PC-9 (cell line): ENCODE results near the gene ZNF365. TPM values are rescaled to one million over a fixed set of nuclear protein-coding genes. Genes with fewer than 3 reads are reported as not detected.

Source experiments
- BruUV-seq: library from RNA; stranded (reverse); fragments of 400-500 nt; replicated peaks from 2 replicates; lab custom pipeline; 2021; lab: Mats Ljungman, UMichigan
- CTCF ChIA-PET: fragments of 300-600 bp; sonication (Branson Sonifier 250); formaldehyde crosslinking; loops from one replicate; lab custom pipeline; 2022; ENCODE audit warnings: antibody characterized with exemption; lab: Charles Lee
- POLR2A ChIA-PET: fragments of 300-600 bp; sonication (Branson Sonifier 250); formaldehyde crosslinking; loops from one replicate; lab custom pipeline; 2022; ENCODE audit warnings: antibody characterized with exemption; ENCODE audit not compliant: unreplicated experiment; lab: Charles Lee
- DNase-seq, 2 experiments: peaks; one replicate each; pipeline versions ENCODE4 v3.0.0 to v3.0.0-alpha.2; 2015 to 2022; ENCODE audit warnings: mixed read lengths in 1 of 2
- H2AFZ ChIP-seq: fragments of 200-600 bp; sonication (generic); 2 replicates; pipeline ENCODE4 v1.8.1; 2017; ENCODE audit warnings: antibody characterized with exemption
- H3F3A ChIP-seq: fragments of 200-600 bp; sonication (generic); 2 replicates; pipeline ENCODE4 v1.8.1; 2017; ENCODE audit warnings: antibody characterized with exemption, mild to moderate bottlenecking, low read depth; ENCODE audit not compliant: insufficient read depth
- H3K27ac ChIP-seq: fragments of 200-600 bp; sonication (generic); 2 replicates; pipeline ENCODE4 v1.6.1; 2016; ENCODE audit warnings: mixed run types
- H3K27me3 ChIP-seq: fragments of 200-600 bp; sonication (generic); 2 replicates; pipeline ENCODE4 v1.6.1; 2016; ENCODE audit warnings: low read depth, mixed run types; ENCODE audit not compliant: insufficient read depth
- H3K36me3 ChIP-seq: fragments of 200-600 bp; sonication (generic); 2 replicates; pipeline ENCODE4 v1.6.1; 2016; ENCODE audit warnings: low read depth, mixed run types
- H3K4me1 ChIP-seq: fragments of 200-600 bp; sonication (generic); replicated peaks from 2 replicates; pipeline ENCODE4 v1.6.1; 2016; ENCODE audit warnings: mixed run types; ENCODE audit not compliant: insufficient read depth
- H3K4me2 ChIP-seq: fragments of 200-600 bp; sonication (generic); 2 replicates; pipeline ENCODE4 v1.6.1; 2017; ENCODE audit warnings: mixed run types
- H3K4me3 ChIP-seq: fragments of 200-600 bp; sonication (generic); 2 replicates; pipeline ENCODE4 v1.6.1; 2016; ENCODE audit warnings: mixed run types
- H3K79me2 ChIP-seq: fragments of 200-600 bp; sonication (generic); 2 replicates; pipeline ENCODE4 v1.6.1; 2017; ENCODE audit warnings: low read depth, mixed run types
- H3K9me2 ChIP-seq: fragments of 200-600 bp; sonication (generic); 2 replicates; pipeline ENCODE4 v1.8.1; 2017; ENCODE audit warnings: mild to moderate bottlenecking; ENCODE audit not compliant: insufficient read depth
- H3K9me3 ChIP-seq: fragments of 200-600 bp; sonication (generic); 2 replicates; pipeline ENCODE4 v1.8.1; 2016; ENCODE audit warnings: low read depth; ENCODE audit not compliant: insufficient read depth
- H4K20me1 ChIP-seq: fragments of 200-600 bp; sonication (generic); 2 replicates; pipeline ENCODE4 v1.8.1; 2017; ENCODE audit not compliant: insufficient read depth
- CTCF ChIP-seq: fragments of 200-600 bp; sonication (generic); conservative IDR thresholded peaks from 2 replicates; pipeline ENCODE4 v1.6.1; 2017; ENCODE audit warnings: mixed run types, antibody characterized with exemption, mild to moderate bottlenecking, moderate library complexity
- EZH2 ChIP-seq: fragments of 200-600 bp; sonication (generic); IDR thresholded peaks from 2 replicates; pipeline ENCODE4 v1.8.0; 2017; ENCODE audit warnings: antibody characterized with exemption, low read depth
- intact Hi-C: fragments of 100-400 bp; cut with micrococcal nuclease; formaldehyde crosslinking; loops from one replicate; pipeline ENCODE4 v1.10.0; 2022; ENCODE audit not compliant: unreplicated experiment
- total RNA-seq: library from RNA; stranded (reverse); gene quantifications from 2 replicates; pipeline ENCODE4 v1.2.3, GENCODE V29; 2021

ZNF365 gene
- total RNA-seq, 1 experiment from 2014 or later = 1.8 TPM

GRCh38 chr10:62388328-62388727 lies 14.2 kb downstream of the ZNF365 start:
- intact Hi-C loops = loop anchor here (10.0 kb wide), 1 partner anchor 604 kb away; no protein-coding TSS in a partner anchor
- Histone ChIP-seq H3K9me2 (no peaks in the 10 kb centered on the region), H3K4me3 (no peak overlapping the region), H3K4me1 (peaks cover 28% of the 10 kb centered on the region), H2AFZ (no peak overlapping the region), H3K27me3 (no peaks in the 10 kb centered on the region), H3K27ac (no peak overlapping the region), H3K36me3 (no peaks in the 10 kb centered on the region), H3K9me3 (peaks cover 18% of the 10 kb centered on the region; the same call in 1 of the 2 replicates), H4K20me1 (no peaks in the 10 kb centered on the region), H3F3A (peaks cover 19% of the 10 kb centered on the region), H3K4me2 (no peak overlapping the region), H3K79me2 (no peaks in the 10 kb centered on the region)
- ChIA-PET CTCF (no interaction called here), POLR2A (no interaction called here)
- TF ChIP-seq CTCF (no peak), EZH2 (no peak)
- BruUV-seq = no TSS peak
- no peak for DNase-seq

GRCh38 chr10:62390497-62391176 lies 16.5 kb downstream of the ZNF365 start:
- H3K4me2 ChIP-seq = no peak overlapping the region
- intact Hi-C loops = no loop called here
- H3K4me3 ChIP-seq = no peak overlapping the region
- no TSS peak for BruUV-seq
- peaks cover 7% of the 10 kb centered on the region; the same call in 1 of the 2 replicates for H3K4me1 ChIP-seq
- no peaks in the 10 kb centered on the region for H4K20me1 ChIP-seq
- H3K27ac ChIP-seq = no peak overlapping the region
- no peak overlapping the region for H2AFZ ChIP-seq
- peaks cover 18% of the 10 kb centered on the region; the same call in 1 of the 2 replicates for H3K9me3 ChIP-seq
- H3K79me2 ChIP-seq = no peaks in the 10 kb centered on the region
- ChIA-PET POLR2A (no interaction called here), CTCF (no interaction called here)
- TF ChIP-seq CTCF = no peak
- TF ChIP-seq EZH2 = no peak
- no peaks in the 10 kb centered on the region for H3K9me2 ChIP-seq
- no peaks in the 10 kb centered on the region for H3K27me3 ChIP-seq
- no peak for DNase-seq
- H3F3A ChIP-seq = no peaks in the 10 kb centered on the region
- H3K36me3 ChIP-seq = no peaks in the 10 kb centered on the region

GRCh38 chr10:62393237-62393636 lies 19.1 kb downstream of the ZNF365 start:
- no peak overlapping the region for H3K4me3 ChIP-seq
- intact Hi-C loops = no loop called here
- H3K4me2 ChIP-seq = no peak overlapping the region
- no peaks in the 10 kb centered on the region for H3K36me3 ChIP-seq
- no TSS peak for BruUV-seq
- no peak overlapping the region for H2AFZ ChIP-seq
- no peaks in the 10 kb centered on the region for H4K20me1 ChIP-seq
- CTCF ChIA-PET = no interaction called here
- no peaks in the 10 kb centered on the region for H3K79me2 ChIP-seq
- no peaks in the 10 kb centered on the region for H3K27me3 ChIP-seq
- POLR2A ChIA-PET = no interaction called here
- TF ChIP-seq CTCF (no peak), EZH2 (no peak)
- H3K4me1 ChIP-seq = no peaks in the 10 kb centered on the region
- no peak for DNase-seq
- H3K9me2 ChIP-seq = no peaks in the 10 kb centered on the region
- H3F3A ChIP-seq = no peaks in the 10 kb centered on the region
- 0 out of 2 replicates have a peak, but pooled peaks cover 12% of the 10 kb centered on the region for H3K9me3 ChIP-seq
- H3K27ac ChIP-seq = no peak overlapping the region
